GM18505 (cell line): ENCODE measurements around the gene PTPN7.
"Not testable (repeated sequence)": the region's sequence is repeated elsewhere in the genome, so short reads cannot be mapped to it uniquely, and the experiment has no call there.

ENCODE experiments used
- ATAC-seq: cut with Tn5 transposase; IDR thresholded peaks from one replicate; pipeline ENCODE4 v1.9.1; 2021; ENCODE audit not compliant: unreplicated experiment
- POLR2A ChIP-seq: IDR thresholded peaks from 4 replicates; pipeline ENCODE4 v1.6.1; 2011; ENCODE audit warnings: borderline replicate concordance; ENCODE audit not compliant: insufficient read depth, insufficient read length; ENCODE audit errors: extremely low read depth

Gene PTPN7

DNA sequence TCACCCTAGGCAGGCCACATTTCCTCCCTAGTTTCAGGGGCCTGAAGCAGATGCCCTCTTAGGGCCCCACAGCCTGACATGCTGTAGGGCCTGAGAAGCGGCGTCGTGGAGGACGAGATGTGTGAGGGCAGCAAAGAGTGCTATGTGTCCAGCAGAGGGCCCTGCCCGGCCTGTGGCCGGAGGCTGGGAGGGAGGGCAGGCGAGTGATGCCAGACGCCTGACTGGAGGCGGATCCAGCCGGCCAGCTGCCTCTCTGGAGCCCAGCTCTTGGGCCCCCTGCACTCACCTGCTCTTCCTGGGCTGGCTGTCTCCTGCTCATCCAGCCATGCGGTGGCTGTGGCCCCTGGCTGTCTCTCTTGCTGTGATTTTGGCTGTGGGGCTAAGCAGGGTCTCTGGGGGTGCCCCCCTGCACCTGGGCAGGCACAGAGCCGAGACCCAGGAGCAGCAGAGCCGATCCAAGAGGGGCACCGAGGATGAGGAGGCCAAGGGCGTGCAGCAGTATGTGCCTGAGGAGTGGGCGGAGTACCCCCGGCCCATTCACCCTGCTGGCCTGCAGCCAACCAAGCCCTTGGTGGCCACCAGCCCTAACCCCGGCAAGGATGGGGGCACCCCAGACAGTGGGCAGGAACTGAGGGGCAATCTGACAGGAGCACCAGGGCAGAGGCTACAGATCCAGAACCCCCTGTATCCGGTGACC lies 37.6 kb downstream of the PTPN7 start, which contains the start of gene GPR37L1:
Gene GPR37L1 (plus strand): TSS at position 279 of the 697 bp plus-strand sequence. CDS start 47 bp downstream, at position 326.
- no peak for TF ChIP-seq POLR2A

GRCh38 chr1:202121006-202121405 lies 39.4 kb downstream of the PTPN7 start:
- TF ChIP-seq POLR2A, result no peak

More for the DNA sequence above, 37.6 kb downstream of the PTPN7 start, which contains the start of gene GPR37L1:
- ATAC-seq, result no peak

DNA sequence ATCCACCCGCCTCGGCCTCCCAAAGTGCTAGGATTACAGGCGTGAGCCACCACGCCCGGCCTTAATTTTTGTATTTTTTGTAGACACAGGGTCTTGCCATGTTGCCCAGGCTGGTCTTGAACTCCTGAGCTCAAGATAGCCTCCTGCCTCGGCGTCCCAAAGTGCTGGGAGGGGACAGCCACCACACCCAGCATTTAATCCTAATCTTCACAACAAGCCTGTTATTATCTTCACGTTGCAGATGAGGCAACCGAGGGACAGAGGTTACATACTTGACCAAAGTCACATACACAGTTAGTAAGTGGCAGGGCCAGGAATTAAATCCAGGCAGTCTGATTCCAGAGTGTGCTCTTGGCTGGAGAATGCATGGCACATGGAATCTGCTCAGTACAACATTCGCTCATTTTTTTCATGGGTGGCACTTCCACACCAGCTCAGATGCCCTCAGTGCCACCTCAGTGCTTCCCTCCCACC lies 42.5 kb downstream of the PTPN7 start:
- TF ChIP-seq POLR2A, result no peak
- ATAC-seq, result no peak

More at GRCh38 chr1:202121006-202121405, 39.4 kb downstream of the PTPN7 start:
- no peak for ATAC-seq

- ATAC-seq, result no peak
- TF ChIP-seq POLR2A, result no peak
These were observed 44.1 kb downstream of the PTPN7 start for GRCh38 chr1:202116287-202116686.

DNA sequence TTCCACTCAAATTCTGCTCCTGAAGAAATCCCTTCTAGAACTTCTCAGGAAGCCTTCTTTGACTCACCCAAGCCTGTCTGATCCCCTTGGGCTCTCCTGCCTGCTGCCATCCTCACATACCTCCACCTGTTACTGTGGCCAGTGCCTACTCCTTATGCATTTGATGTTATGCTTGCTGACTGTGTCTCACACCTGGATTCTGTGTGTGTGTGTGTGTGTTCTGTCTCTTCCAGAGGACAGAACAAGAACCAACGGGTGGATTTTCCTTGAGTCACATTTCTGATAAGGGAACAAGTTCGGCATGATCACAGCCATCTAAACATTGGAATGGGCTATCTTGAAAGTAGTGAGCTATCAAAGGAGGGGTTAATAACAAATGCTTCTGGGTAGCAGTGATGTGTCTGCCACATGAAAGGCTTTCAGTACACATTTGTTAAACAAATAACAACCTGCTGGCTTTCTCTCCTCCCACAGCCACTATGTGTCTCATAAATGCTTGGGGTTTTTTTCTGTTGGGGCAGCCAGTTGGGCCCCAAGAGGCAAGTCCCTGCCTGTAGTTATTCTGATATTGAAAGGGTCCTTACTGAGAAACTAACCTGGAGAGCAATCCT lies 46.6 kb downstream of the PTPN7 start:
- no peak for TF ChIP-seq POLR2A
- no peak for ATAC-seq

- TF ChIP-seq POLR2A, result no peak
- no peak for ATAC-seq
These were observed 47.3 kb downstream of the PTPN7 start for GRCh38 chr1:202112859-202113689.

- ATAC-seq, result not testable (repeated sequence)
These were observed 48.8 kb downstream of the PTPN7 start for GRCh38 chr1:202111589-202111988.

GRCh38 chr1:202110977-202111376 lies 49.4 kb downstream of the PTPN7 start:
- no peak for ATAC-seq
- TF ChIP-seq POLR2A, result no peak

GRCh38 chr1:202107801-202108731 lies 52.3 kb downstream of the PTPN7 start:
- TF ChIP-seq POLR2A, result no peak
- no peak for ATAC-seq

- no peak for TF ChIP-seq POLR2A
- ATAC-seq, result no peak
These were observed 53.1 kb downstream of the PTPN7 start for GRCh38 chr1:202107321-202107761.

- no peak for ATAC-seq
- no peak for TF ChIP-seq POLR2A
These were observed 53.8 kb downstream of the PTPN7 start for GRCh38 chr1:202106340-202107254.
